ENCODE data around the gene ADRB1.

GRCh38 chr10:114015708-114016107 lies 28.0 kb upstream of the ADRB1 start:
- no peak for TF ChIP-seq CTCF (conservative IDR thresholded peaks at IDR 0.05; ENCODE audit: low read depth, low read length)
- TF ChIP-seq EZH2 (IDR thresholded peaks at IDR 0.05; ENCODE audit: low read length, unreplicated experiment), result no peak
